DOHH2 (cell line): ENCODE data around the gene GYS2.

Experiments used
- H3F3A ChIP-seq: fragments of 200-600 bp; sonication (generic), shearing (Covaris generic); 2 replicates; pipeline ENCODE4 v1.6.0; 2016; ENCODE audit warnings: antibody characterized with exemption, mild to moderate bottlenecking; ENCODE audit not compliant: control insufficient read depth, insufficient read depth
- H3K27ac ChIP-seq: fragments of 200-600 bp; sonication (generic); 2 replicates; pipeline ENCODE4 v1.5.1; 2014; ENCODE audit warnings: low read depth, mild to moderate bottlenecking, low read length, moderate library complexity
- H3K27me3 ChIP-seq: fragments of 200-600 bp; sonication (generic); 2 replicates; pipeline ENCODE4 v1.6.1; 2014; ENCODE audit warnings: mild to moderate bottlenecking, low read length, mixed read lengths; ENCODE audit not compliant: control insufficient read depth
- H3K36me3 ChIP-seq: fragments of 200-600 bp; sonication (generic); 2 replicates; pipeline ENCODE4 v1.6.1; 2014; ENCODE audit warnings: mild to moderate bottlenecking, low read length, moderate library complexity, mixed read lengths; ENCODE audit not compliant: control insufficient read depth
- H3K4me1 ChIP-seq: fragments of 200-600 bp; sonication (generic); 2 replicates; pipeline ENCODE4 v1.6.1; 2014; ENCODE audit warnings: mild to moderate bottlenecking, low read length, mixed read lengths; ENCODE audit not compliant: control insufficient read depth
- H3K4me2 ChIP-seq: fragments of 200-600 bp; sonication (generic); 2 replicates; pipeline ENCODE4 v1.6.0; 2014; ENCODE audit warnings: mild to moderate bottlenecking, low read length, moderate library complexity
- H3K4me3 ChIP-seq: fragments of 200-600 bp; sonication (generic); 2 replicates; pipeline ENCODE4 v1.5.1; 2014; ENCODE audit warnings: mild to moderate bottlenecking, low read length, mixed read lengths
- H3K79me2 ChIP-seq: fragments of 200-600 bp; sonication (generic); 2 replicates; pipeline ENCODE4 v1.6.1; 2014; ENCODE audit warnings: mild to moderate bottlenecking, low read length, mixed read lengths; ENCODE audit not compliant: control insufficient read depth
- H3K9me2 ChIP-seq: fragments of 200-600 bp; sonication (generic); replicated peaks from 2 replicates; pipeline ENCODE4 v1.6.1; 2014; ENCODE audit warnings: mild to moderate bottlenecking, low read length, mixed read lengths; ENCODE audit not compliant: control insufficient read depth
- H3K9me3 ChIP-seq: fragments of 200-600 bp; sonication (generic); 2 replicates; pipeline ENCODE4 v1.6.1; 2014; ENCODE audit warnings: antibody characterized with exemption, low read length, mixed read lengths; ENCODE audit not compliant: control insufficient read depth, insufficient read depth
- H4K20me1 ChIP-seq: fragments of 200-600 bp; sonication (generic); 2 replicates; pipeline ENCODE4 v1.6.0; 2014; ENCODE audit warnings: low read depth, mild to moderate bottlenecking, antibody characterized with exemption, low read length, moderate library complexity; ENCODE audit not compliant: control insufficient read depth, insufficient read depth
- EZH2phosphoT487 ChIP-seq: fragments of 200-600 bp; sonication (generic); IDR thresholded peaks from 2 replicates; pipeline ENCODE4 v1.6.1; 2017; ENCODE audit warnings: borderline replicate concordance, mild to moderate bottlenecking, antibody characterized with exemption, low read length, moderate library complexity, mixed read lengths
- TF ChIP-seq, protein P1 (sequence below): fragments of 200-600 bp; sonication (generic); IDR thresholded peaks from one replicate; pipeline ENCODE4 v1.5.1; 2014; ENCODE audit warnings: antibody characterized with exemption, mild to moderate bottlenecking, low read depth, low read length; ENCODE audit not compliant: poor library complexity, severe bottlenecking

Gene GYS2

DNA sequence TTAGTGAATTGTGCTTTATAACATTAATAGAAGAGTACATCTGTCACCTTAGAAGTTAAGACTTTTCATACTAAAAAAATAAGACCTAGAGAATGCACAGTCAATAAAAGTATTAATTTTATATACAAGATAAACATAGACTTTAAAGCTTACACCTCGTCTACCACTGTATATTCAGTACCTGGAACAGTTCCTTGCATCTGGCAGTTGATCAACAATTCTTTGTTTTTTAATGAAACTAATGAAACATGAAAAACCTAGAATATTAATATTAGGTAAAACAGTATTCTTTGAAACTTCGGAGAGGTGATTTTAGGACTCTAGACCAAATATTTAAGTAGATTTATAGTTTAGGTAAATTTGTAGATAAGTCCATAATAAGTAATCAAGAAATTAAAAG is 98.8 kb downstream of the GYS2 start:
- TF ChIP-seq, protein P1, sequence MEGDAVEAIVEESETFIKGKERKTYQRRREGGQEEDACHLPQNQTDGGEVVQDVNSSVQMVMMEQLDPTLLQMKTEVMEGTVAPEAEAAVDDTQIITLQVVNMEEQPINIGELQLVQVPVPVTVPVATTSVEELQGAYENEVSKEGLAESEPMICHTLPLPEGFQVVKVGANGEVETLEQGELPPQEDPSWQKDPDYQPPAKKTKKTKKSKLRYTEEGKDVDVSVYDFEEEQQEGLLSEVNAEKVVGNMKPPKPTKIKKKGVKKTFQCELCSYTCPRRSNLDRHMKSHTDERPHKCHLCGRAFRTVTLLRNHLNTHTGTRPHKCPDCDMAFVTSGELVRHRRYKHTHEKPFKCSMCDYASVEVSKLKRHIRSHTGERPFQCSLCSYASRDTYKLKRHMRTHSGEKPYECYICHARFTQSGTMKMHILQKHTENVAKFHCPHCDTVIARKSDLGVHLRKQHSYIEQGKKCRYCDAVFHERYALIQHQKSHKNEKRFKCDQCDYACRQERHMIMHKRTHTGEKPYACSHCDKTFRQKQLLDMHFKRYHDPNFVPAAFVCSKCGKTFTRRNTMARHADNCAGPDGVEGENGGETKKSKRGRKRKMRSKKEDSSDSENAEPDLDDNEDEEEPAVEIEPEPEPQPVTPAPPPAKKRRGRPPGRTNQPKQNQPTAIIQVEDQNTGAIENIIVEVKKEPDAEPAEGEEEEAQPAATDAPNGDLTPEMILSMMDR = no peak
- peaks cover 50% of the 10 kb centered on the region for H3K79me2 ChIP-seq

DNA sequence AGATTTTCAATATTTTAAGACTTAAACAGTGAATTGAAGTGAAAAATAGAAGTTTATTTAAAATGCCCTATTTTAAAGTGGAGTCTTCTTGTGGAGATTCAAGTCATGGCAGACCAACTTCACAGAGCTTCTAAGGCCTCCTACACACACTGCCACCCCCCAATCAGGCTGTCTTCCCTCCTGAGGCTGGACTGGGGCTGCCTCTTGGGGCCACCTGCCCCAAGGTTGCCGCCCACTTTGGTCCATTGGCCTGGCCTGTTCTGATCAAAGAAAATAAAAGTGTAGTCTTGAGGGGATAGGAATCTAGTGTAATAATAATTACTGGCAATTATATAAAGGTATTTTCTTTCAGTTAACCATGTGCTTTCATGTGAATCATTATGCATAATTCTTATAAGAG is 101.8 kb downstream of the GYS2 start:
- no peaks in the 10 kb centered on the region for H3K9me2 ChIP-seq
- H4K20me1 ChIP-seq = no peaks in the 10 kb centered on the region
- H3K4me2 ChIP-seq = peak overlapping the region; percentile 90
- peaks cover 21% of the 10 kb centered on the region for H3K36me3 ChIP-seq
- TF ChIP-seq, protein P1 = no peak
- no peak for TF ChIP-seq EZH2phosphoT487
- peaks cover 80% of the 10 kb centered on the region for H3K79me2 ChIP-seq
- no peaks in the 10 kb centered on the region for H3K27me3 ChIP-seq
- 0 out of 2 replicates have a peak, but pooled peaks cover 2% of the 10 kb centered on the region for H3F3A ChIP-seq
- peaks cover 25% of the 10 kb centered on the region for H3K4me1 ChIP-seq
- H3K9me3 ChIP-seq = no peaks in the 10 kb centered on the region
- H3K27ac ChIP-seq = no peak overlapping the region
- peak overlapping the region; percentile 92 for H3K4me3 ChIP-seq

More for the DNA sequence above, 98.8 kb downstream of the GYS2 start:
- no peaks in the 10 kb centered on the region for H3K9me2 ChIP-seq
- no peaks in the 10 kb centered on the region for H3K9me3 ChIP-seq
- peaks cover 24% of the 10 kb centered on the region for H3K36me3 ChIP-seq
- H3K4me1 ChIP-seq = peaks cover 12% of the 10 kb centered on the region
- H3K4me2 ChIP-seq = no peak overlapping the region
- no peaks in the 10 kb centered on the region for H3F3A ChIP-seq
- H3K27ac ChIP-seq = no peak overlapping the region
- H4K20me1 ChIP-seq = no peaks in the 10 kb centered on the region
- no peak overlapping the region for H3K4me3 ChIP-seq
- H3K27me3 ChIP-seq = no peaks in the 10 kb centered on the region

DNA sequence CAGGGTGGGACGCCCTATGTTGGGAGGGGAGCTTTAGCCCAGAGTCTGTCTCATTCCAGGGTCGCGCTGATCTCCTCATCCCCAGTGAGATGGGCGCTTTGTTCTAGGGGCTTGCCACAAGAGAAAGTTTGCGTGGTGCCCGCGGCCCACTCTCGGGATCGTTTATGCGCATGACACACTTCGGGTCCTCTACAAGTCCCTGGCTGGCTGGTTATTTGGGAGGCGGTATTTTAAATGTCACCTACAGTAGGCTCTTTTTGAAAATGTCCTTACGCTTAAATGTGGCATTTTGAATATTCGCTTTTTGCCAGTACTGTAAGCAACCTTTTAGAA is 102.5 kb downstream of the GYS2 start:
- H3K9me2 ChIP-seq = no peaks in the 10 kb centered on the region
- H3F3A ChIP-seq = 0 out of 2 replicates have a peak, but pooled peaks cover 2% of the 10 kb centered on the region
- H3K27me3 ChIP-seq = no peaks in the 10 kb centered on the region
- H3K79me2 ChIP-seq = peaks cover 81% of the 10 kb centered on the region
- no peaks in the 10 kb centered on the region for H4K20me1 ChIP-seq
- H3K9me3 ChIP-seq = no peaks in the 10 kb centered on the region
- H3K4me3 ChIP-seq = peak overlapping the region; percentile 92
- peak overlapping the region; percentile 28; the same call in 1 of the 2 replicates for H3K27ac ChIP-seq
- H3K36me3 ChIP-seq = peaks cover 24% of the 10 kb centered on the region
- H3K4me2 ChIP-seq = peak overlapping the region; percentile 90
- TF ChIP-seq, protein P1 = no peak
- TF ChIP-seq EZH2phosphoT487 = no peak
- H3K4me1 ChIP-seq = peaks cover 25% of the 10 kb centered on the region
